H9 (cell line): Measurements from ENCODE around the gene COMT. TPM values are rescaled to one million over a fixed set of nuclear protein-coding genes. Genes with fewer than 3 reads are reported as not detected.
A peak's percentile ranks its signal among the peaks of the same experiment; 100 is the strongest.

Experiments
- DNase-seq: peaks from one replicate; pipeline ENCODE4 v3.0.0-alpha.2; 2017
- H2AFZ ChIP-seq: one replicate; pipeline ENCODE4 v1.6.1; 2013; ENCODE audit warnings: mild to moderate bottlenecking, low read length, control low read depth, moderate library complexity
- H2AK5ac ChIP-seq: 2 replicates; pipeline ENCODE4 v1.6.1; 2013; ENCODE audit warnings: low read length, control low read depth, mixed read lengths; ENCODE audit not compliant: insufficient read length
- H2BK120ac ChIP-seq: one replicate; pipeline ENCODE4 v1.6.1; 2013; ENCODE audit warnings: low read depth, mild to moderate bottlenecking, low read length, control low read depth, inconsistent platforms; ENCODE audit not compliant: poor library complexity, severe bottlenecking
- H2BK12ac ChIP-seq: 2 replicates; pipeline ENCODE4 v1.6.1; 2013; ENCODE audit warnings: low read length, control low read depth, mixed read lengths, low read depth; ENCODE audit not compliant: insufficient read length
- H2BK15ac ChIP-seq: 2 replicates; pipeline ENCODE4 v1.6.1; 2013; ENCODE audit warnings: low read depth, low read length, control low read depth
- H2BK20ac ChIP-seq: one replicate; pipeline ENCODE4 v1.6.1; 2013; ENCODE audit warnings: low read depth, mild to moderate bottlenecking, low read length, control low read depth, inconsistent platforms; ENCODE audit not compliant: poor library complexity, severe bottlenecking
- H2BK5ac ChIP-seq: 2 replicates; pipeline ENCODE4 v1.6.1; 2013; ENCODE audit warnings: low read length, control low read depth, mixed read lengths; ENCODE audit not compliant: insufficient read length
- H3K14ac ChIP-seq: 2 replicates; pipeline ENCODE4 v1.6.1; 2013; ENCODE audit warnings: low read length, control low read depth; ENCODE audit not compliant: insufficient read depth
- H3K18ac ChIP-seq: 2 replicates; pipeline ENCODE4 v1.6.1; 2013; ENCODE audit warnings: low read depth, mild to moderate bottlenecking, mixed read lengths, low read length, control low read depth; ENCODE audit not compliant: insufficient read length
- H3K23ac ChIP-seq: 2 replicates; pipeline ENCODE4 v1.6.1; 2013; ENCODE audit warnings: low read length, control low read depth, mixed read lengths, low read depth; ENCODE audit not compliant: insufficient read length
- H3K23me2 ChIP-seq: 2 replicates; pipeline ENCODE4 v1.6.1; 2013; ENCODE audit warnings: low read depth, mild to moderate bottlenecking, mixed read lengths, low read length, control low read depth; ENCODE audit not compliant: insufficient read length, poor library complexity, severe bottlenecking
- H3K27ac ChIP-seq: 2 replicates; pipeline ENCODE4 v1.5.1; 2013; ENCODE audit warnings: low read length, control low read depth, mixed read lengths, low read depth; ENCODE audit not compliant: insufficient read length
- H3K27me3 ChIP-seq: 2 replicates; pipeline ENCODE4 v1.6.1; 2013; ENCODE audit warnings: low read length, control low read depth, inconsistent platforms; ENCODE audit not compliant: insufficient read depth
- H3K4ac ChIP-seq: 2 replicates; pipeline ENCODE4 v1.6.1; 2013; ENCODE audit warnings: low read depth, mild to moderate bottlenecking, control low read depth, inconsistent platforms, low read length, moderate library complexity
- H3K4me1 ChIP-seq: 2 replicates; pipeline ENCODE4 v1.6.1; 2013; ENCODE audit warnings: low read length, control low read depth, inconsistent platforms; ENCODE audit not compliant: insufficient read depth
- H3K4me2 ChIP-seq: 2 replicates; pipeline ENCODE4 v1.6.1; 2013; ENCODE audit warnings: low read length, control low read depth, mixed read lengths; ENCODE audit not compliant: insufficient read length, insufficient read depth
- H3K56ac ChIP-seq: 2 replicates; pipeline ENCODE4 v1.6.1; 2013; ENCODE audit warnings: low read depth, mild to moderate bottlenecking, mixed read lengths, low read length, control low read depth; ENCODE audit not compliant: insufficient read length
- H3K79me1 ChIP-seq: 2 replicates; pipeline ENCODE4 v1.6.1; 2013; ENCODE audit warnings: low read depth, mild to moderate bottlenecking, moderate library complexity, low read length, control low read depth, inconsistent platforms; ENCODE audit not compliant: insufficient read depth, poor library complexity, severe bottlenecking
- H3K79me2 ChIP-seq: 2 replicates; pipeline ENCODE4 v1.6.1; 2013; ENCODE audit warnings: low read length, control low read depth, inconsistent platforms; ENCODE audit not compliant: insufficient read depth
- H3K9ac ChIP-seq: 2 replicates; pipeline ENCODE4 v1.6.1; 2013; ENCODE audit warnings: low read length, control low read depth, mixed read lengths; ENCODE audit not compliant: insufficient read length; ENCODE audit errors: extremely low read depth
- H3K9me3 ChIP-seq: one replicate; pipeline ENCODE4 v1.6.1; 2013; ENCODE audit warnings: low read depth, low read length, inconsistent platforms; ENCODE audit not compliant: control insufficient read depth
- H3T11ph ChIP-seq: one replicate; pipeline ENCODE4 v1.6.1; 2013; ENCODE audit warnings: mild to moderate bottlenecking, low read length, control low read depth, inconsistent platforms
- H4K20me1 ChIP-seq: one replicate; pipeline ENCODE4 v1.6.1; 2013; ENCODE audit not compliant: control insufficient read depth, insufficient read length, insufficient read depth
- H4K5ac ChIP-seq: 2 replicates; pipeline ENCODE4 v1.6.1; 2013; ENCODE audit warnings: low read depth, mild to moderate bottlenecking, mixed read lengths, low read length, control low read depth; ENCODE audit not compliant: insufficient read length
- H4K8ac ChIP-seq: replicated peaks from 2 replicates; pipeline ENCODE4 v1.6.1; 2013; ENCODE audit warnings: low read length, control low read depth, mixed read lengths, low read depth; ENCODE audit not compliant: insufficient read length
- H4K91ac ChIP-seq: 2 replicates; pipeline ENCODE4 v1.6.1; 2013; ENCODE audit warnings: low read depth, mild to moderate bottlenecking, moderate library complexity, mixed read lengths, low read length, control low read depth; ENCODE audit not compliant: insufficient read length
- H3K27ac Mint-ChIP-seq, 3 experiments: 2 replicates in 2 of 3; 3 replicates in 1 of 3; pipeline ENCODE4 v1.8.0; 2020 to 2021; ENCODE audit warnings: mixed read lengths in 3 of 3, mild to moderate bottlenecking in 1 of 3, moderate library complexity in 1 of 3
- H3K27me3 Mint-ChIP-seq: 2 replicates; pipeline ENCODE4 v1.8.0; 2021; ENCODE audit warnings: low read depth, mild to moderate bottlenecking, moderate library complexity, mixed read lengths
- H3K36me3 Mint-ChIP-seq, 3 experiments: 2 replicates in 2 of 3; 3 replicates in 1 of 3; pipeline ENCODE4 v1.8.0; 2020 to 2021; ENCODE audit warnings: low read depth in 3 of 3, mixed read lengths in 3 of 3; ENCODE audit not compliant: insufficient read depth in 1 of 3
- H3K4me1 Mint-ChIP-seq, 2 experiments: 2 replicates each; pipeline ENCODE4 v1.8.0; 2020; ENCODE audit warnings: mixed read lengths in 2 of 2
- H3K4me3 Mint-ChIP-seq, 2 experiments: 2 replicates in 1 of 2; 3 replicates in 1 of 2; pipeline ENCODE4 v1.8.0; 2020 to 2021; ENCODE audit warnings: mild to moderate bottlenecking in 2 of 2, mixed read lengths in 2 of 2, moderate library complexity in 1 of 2
- H3K9me3 Mint-ChIP-seq, 2 experiments: 2 replicates in 1 of 2; 3 replicates in 1 of 2; pipeline ENCODE4 v1.8.0; 2020; ENCODE audit warnings: mild to moderate bottlenecking in 2 of 2, mixed read lengths in 2 of 2, moderate library complexity in 1 of 2
- CTCF ChIP-seq: fragments of 200-600 bp; sonication (generic); conservative IDR thresholded peaks from 3 replicates; pipeline ENCODE4 v1.8.0; 2021; ENCODE audit warnings: antibody characterized with exemption, mild to moderate bottlenecking
- WGBS: extraction: QIAGEN DNeasy Blood & Tissue Kit; methylation state at CpG from one replicate; pipeline ENCODE4 v1.1.7; 2013; ENCODE audit warnings: missing lambda C conversion rate, low lambda C conversion rate, mixed read lengths; ENCODE audit not compliant: insufficient read length; ENCODE audit errors: extremely low coverage; 5-methylcytosine and 5-hydroxymethylcytosine counted together
- total RNA-seq: library from RNA; stranded (reverse); gene quantifications from 2 replicates; pipeline ENCODE4 v1.2.1, GENCODE V29; 2021

The COMT gene
- total RNA-seq, 1 experiment from 2014 or later = 42.2 TPM

GRCh38 chr22:20001082-20001638 lies 59.6 kb downstream of the COMT start:
- H3K9me3 ChIP-seq = no peaks in the 10 kb centered on the region
- no peak overlapping the region for H3K4me2 ChIP-seq

More at GRCh38 chr22:20001082-20001638, 59.6 kb downstream of the COMT start:
- Histone ChIP-seq H4K8ac (no peak overlapping the region), H2BK20ac (no peak overlapping the region), H2AFZ (no peak overlapping the region), H3K23me2 (no peaks in the 10 kb centered on the region), H3K56ac (no peak overlapping the region), H3K27me3 (no peaks in the 10 kb centered on the region), H3K4me1 (peaks cover 6% of the 10 kb centered on the region; the same call in 1 of the 2 replicates), H3K18ac (no peak overlapping the region), H3K9ac (no peak overlapping the region), H4K91ac (no peak overlapping the region), H2BK15ac (no peak overlapping the region), H3K79me1 (no peaks in the 10 kb centered on the region), H3K4ac (no peak overlapping the region), H2BK12ac (no peak overlapping the region), H3K27ac (no peak overlapping the region), H2BK120ac (no peak overlapping the region), H3K79me2 (no peaks in the 10 kb centered on the region), H3T11ph (no peak overlapping the region), H2BK5ac (no peak overlapping the region), H3K23ac (no peak overlapping the region), H2AK5ac (no peak overlapping the region), H3K14ac (no peak overlapping the region), H4K5ac (no peak overlapping the region), H4K20me1 (no peaks in the 10 kb centered on the region)
- peak overlapping the region in 1 of 3 experiments; percentile 44; a peak in 2 of 7 replicates for H3K27ac Mint-ChIP-seq
- WGBS = no CpG with 5 or more reads among the region's 11 CpGs
- no peaks in the 10 kb centered on the region; the same call in 1 of the 2 replicates for H3K27me3 Mint-ChIP-seq
- H3K36me3 Mint-ChIP-seq = peaks cover 0 to 23% (median 12%) of the 10 kb centered on the region in 3 experiments; a peak in 6 of 7 replicates
- TF ChIP-seq CTCF = no peak
- peaks cover 23% of the 10 kb centered on the region in 2 experiments for H3K9me3 Mint-ChIP-seq
- H3K4me1 Mint-ChIP-seq = peaks cover 29 to 33% of the 10 kb centered on the region in 2 experiments
- no peak for DNase-seq
- H3K4me3 Mint-ChIP-seq = no peak overlapping the region
